ENCODE measurements around the gene BMPR1A.

Gene BMPR1A

DNA sequence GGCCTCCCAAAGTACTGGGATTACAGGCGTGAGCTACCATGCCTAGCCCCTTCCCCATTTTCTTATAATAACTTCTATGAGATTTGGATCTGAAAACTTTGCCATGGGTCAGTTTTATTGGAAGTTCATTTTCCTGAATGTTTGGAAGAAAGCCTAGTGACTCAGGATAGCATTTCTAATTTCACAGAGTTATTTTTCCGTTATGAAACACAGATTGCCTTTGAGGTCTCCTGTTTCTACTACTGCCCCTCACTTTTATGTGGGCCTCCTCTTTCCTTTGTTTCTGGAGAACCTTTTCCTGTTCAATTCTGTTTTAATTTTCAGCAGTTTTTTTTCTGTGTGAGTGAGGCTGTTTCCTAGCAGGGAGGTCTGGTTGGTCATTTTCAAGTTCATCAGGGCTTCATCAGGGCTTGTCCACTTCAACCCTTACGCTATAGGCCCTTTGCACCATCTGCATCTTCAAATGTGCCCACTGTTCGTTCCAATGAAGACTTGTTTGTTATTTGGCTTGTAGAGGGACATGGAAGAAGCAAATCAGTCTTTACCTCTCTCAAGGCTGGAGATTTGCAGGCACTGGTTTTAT, 58.7 kb downstream of the BMPR1A start:
- ChIA-PET CTCF (no interaction called here), POLR2A (no interaction called here)
- Histone ChIP-seq H3K27me3 (replicated peaks in 2 of 5; ENCODE audit: control insufficient read depth in 4 of 5, insufficient read depth in 5 of 5, low read length in 4 of 5) (peaks cover 0 to 11% (median 0%) of the 10 kb centered on the region in 5 experiments), H3K4me3 (ENCODE audit: control insufficient read depth in 1 of 7, extremely low read depth in 1 of 7, insufficient read depth in 4 of 7, low read depth in 2 of 7, low read length in 6 of 7) (no peak overlapping the region), H3K36me3 (ENCODE audit: control insufficient read depth in 4 of 4, insufficient read depth in 4 of 4, low read length in 3 of 4) (no peaks in the 10 kb centered on the region), H3K9me3 (ENCODE audit: control extremely low read depth in 1 of 5, control insufficient read depth in 4 of 5, insufficient read depth in 2 of 5, low read depth in 1 of 5, low read length in 4 of 5) (no peaks in the 10 kb centered on the region), H3K27ac (ENCODE audit: insufficient read depth in 1 of 2, low read depth in 1 of 2, low read length in 2 of 2, poor library complexity in 1 of 2, severe bottlenecking in 2 of 2) (no peak overlapping the region), H3K4me1 (ENCODE audit: control extremely low read depth in 1 of 4, control insufficient read depth in 4 of 4, insufficient read depth in 4 of 4, low read length in 3 of 4) (no peaks in the 10 kb centered on the region)
- WGBS (ENCODE audit: insufficient coverage) = 95% methylated on average over 3 of the region's 4 CpGs
- DNase-seq = no peak

DNA sequence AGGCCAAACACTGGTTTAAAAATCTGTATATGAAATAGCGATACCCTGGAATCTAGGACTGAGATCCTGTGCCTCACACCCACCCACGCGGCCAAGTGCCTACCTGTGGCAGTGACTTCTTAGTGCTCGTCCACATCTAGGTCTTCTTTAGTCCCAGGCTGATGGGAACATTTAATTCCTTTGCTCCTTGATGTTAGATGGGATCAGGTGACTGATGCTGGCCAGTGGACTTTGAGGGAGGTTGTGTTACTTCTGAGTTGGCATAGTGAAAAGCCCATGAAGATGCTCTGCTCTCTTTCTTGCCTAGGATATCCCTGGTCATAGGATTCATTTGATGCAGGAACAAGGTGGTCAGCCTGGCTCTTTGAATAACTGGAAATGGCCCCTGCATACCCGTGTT, 59.2 kb downstream of the BMPR1A start:
- 100% methylated on average over 5 of the region's 5 CpGs for WGBS (ENCODE audit: insufficient coverage)
- Histone ChIP-seq H3K9me3 (ENCODE audit: control extremely low read depth in 1 of 5, control insufficient read depth in 4 of 5, insufficient read depth in 2 of 5, low read depth in 1 of 5, low read length in 4 of 5) (no peaks in the 10 kb centered on the region), H3K27ac (ENCODE audit: insufficient read depth in 1 of 2, low read depth in 1 of 2, low read length in 2 of 2, poor library complexity in 1 of 2, severe bottlenecking in 2 of 2) (no peak overlapping the region), H3K27me3 (replicated peaks in 2 of 5; ENCODE audit: control insufficient read depth in 4 of 5, insufficient read depth in 5 of 5, low read length in 4 of 5) (peaks cover 0 to 12% (median 0%) of the 10 kb centered on the region in 5 experiments), H3K36me3 (ENCODE audit: control insufficient read depth in 4 of 4, insufficient read depth in 4 of 4, low read length in 3 of 4) (no peaks in the 10 kb centered on the region), H3K4me3 (ENCODE audit: control insufficient read depth in 1 of 7, extremely low read depth in 1 of 7, insufficient read depth in 4 of 7, low read depth in 2 of 7, low read length in 6 of 7) (no peak overlapping the region), H3K4me1 (ENCODE audit: control extremely low read depth in 1 of 4, control insufficient read depth in 4 of 4, insufficient read depth in 4 of 4, low read length in 3 of 4) (no peaks in the 10 kb centered on the region)
- CTCF ChIA-PET = no interaction called here
- POLR2A ChIA-PET = no interaction called here
- no peak for DNase-seq

DNA sequence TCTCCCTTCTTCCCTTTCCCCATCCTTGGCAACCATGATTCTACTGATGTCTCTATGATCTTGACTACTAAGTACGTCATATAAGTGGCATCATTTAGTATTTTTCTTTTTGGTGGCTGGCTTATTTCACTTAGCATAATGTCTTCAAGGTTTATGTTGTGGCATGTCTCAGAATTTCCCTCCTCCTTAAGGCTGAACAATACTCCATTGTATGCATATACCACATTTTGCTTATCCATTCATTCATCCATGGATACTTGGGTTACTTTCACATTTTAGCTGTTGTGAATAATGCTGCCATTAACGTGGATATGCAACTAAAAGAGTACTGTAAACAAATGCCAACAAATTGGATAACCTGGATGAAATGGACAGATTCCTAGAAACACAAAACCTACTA, 60.8 kb downstream of the BMPR1A start:
- no peak overlapping the region for H3K4me3 ChIP-seq (ENCODE audit: control insufficient read depth in 1 of 7, extremely low read depth in 1 of 7, insufficient read depth in 4 of 7, low read depth in 2 of 7, low read length in 6 of 7)
- ChIA-PET CTCF (no interaction called here), POLR2A (no interaction called here)
- no CpG with 5 or more reads among the region's 2 CpGs for WGBS (ENCODE audit: insufficient coverage)
- H3K27ac ChIP-seq (ENCODE audit: insufficient read depth in 1 of 2, low read depth in 1 of 2, low read length in 2 of 2, poor library complexity in 1 of 2, severe bottlenecking in 2 of 2) = no peak overlapping the region
- no peaks in the 10 kb centered on the region for H3K36me3 ChIP-seq (ENCODE audit: control insufficient read depth in 4 of 4, insufficient read depth in 4 of 4, low read length in 3 of 4)
- H3K27me3 ChIP-seq (replicated peaks in 2 of 5; ENCODE audit: control insufficient read depth in 4 of 5, insufficient read depth in 5 of 5, low read length in 4 of 5) = peaks cover 0 to 15% (median 6%) of the 10 kb centered on the region in 5 experiments
- H3K4me1 ChIP-seq (ENCODE audit: control extremely low read depth in 1 of 4, control insufficient read depth in 4 of 4, insufficient read depth in 4 of 4, low read length in 3 of 4) = no peaks in the 10 kb centered on the region
- no peak for DNase-seq
- no peaks in the 10 kb centered on the region for H3K9me3 ChIP-seq (ENCODE audit: control extremely low read depth in 1 of 5, control insufficient read depth in 4 of 5, insufficient read depth in 2 of 5, low read depth in 1 of 5, low read length in 4 of 5)

DNA sequence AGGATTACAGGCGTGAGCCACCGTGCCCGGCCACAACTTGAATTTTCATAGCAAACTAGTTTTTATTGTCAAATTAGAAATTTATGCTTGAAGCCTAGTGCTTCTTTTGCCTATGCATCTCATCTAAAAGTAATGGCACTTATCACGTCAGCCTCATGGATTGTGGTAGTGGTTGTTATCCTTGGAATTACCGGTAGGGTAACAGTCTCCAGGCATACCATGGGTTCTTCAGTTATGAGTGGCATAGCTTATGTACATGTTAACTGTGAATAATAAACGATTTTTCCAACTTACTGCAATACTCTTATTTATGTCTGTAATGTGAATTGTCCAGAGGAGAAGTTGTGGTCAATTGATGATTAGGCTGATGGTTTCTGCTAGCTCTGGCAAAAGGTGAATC, 63.1 kb downstream of the BMPR1A start:
- ChIA-PET CTCF (interaction anchor here (0.6 kb wide), 1 partner anchor 267 kb away, joined by 3 read pairs; no protein-coding TSS in a partner anchor), POLR2A (no interaction called here)
- Histone ChIP-seq H3K4me3 (ENCODE audit: control insufficient read depth in 1 of 7, extremely low read depth in 1 of 7, insufficient read depth in 4 of 7, low read depth in 2 of 7, low read length in 6 of 7) (peak overlapping the region in 1 of 7 experiments; percentile 2), H3K9me3 (ENCODE audit: control extremely low read depth in 1 of 5, control insufficient read depth in 4 of 5, insufficient read depth in 2 of 5, low read depth in 1 of 5, low read length in 4 of 5) (no peaks in the 10 kb centered on the region), H3K36me3 (ENCODE audit: control insufficient read depth in 4 of 4, insufficient read depth in 4 of 4, low read length in 3 of 4) (no peaks in the 10 kb centered on the region), H3K27ac (ENCODE audit: insufficient read depth in 1 of 2, low read depth in 1 of 2, low read length in 2 of 2, poor library complexity in 1 of 2, severe bottlenecking in 2 of 2) (no peak overlapping the region), H3K27me3 (replicated peaks in 2 of 5; ENCODE audit: control insufficient read depth in 4 of 5, insufficient read depth in 5 of 5, low read length in 4 of 5) (peaks cover 0 to 12% (median 6%) of the 10 kb centered on the region in 5 experiments), H3K4me1 (ENCODE audit: control extremely low read depth in 1 of 4, control insufficient read depth in 4 of 4, insufficient read depth in 4 of 4, low read length in 3 of 4) (no peaks in the 10 kb centered on the region)
- WGBS (ENCODE audit: insufficient coverage) = 83% methylated on average over 1 of the region's 6 CpGs
- DNase-seq = no peak

DNA sequence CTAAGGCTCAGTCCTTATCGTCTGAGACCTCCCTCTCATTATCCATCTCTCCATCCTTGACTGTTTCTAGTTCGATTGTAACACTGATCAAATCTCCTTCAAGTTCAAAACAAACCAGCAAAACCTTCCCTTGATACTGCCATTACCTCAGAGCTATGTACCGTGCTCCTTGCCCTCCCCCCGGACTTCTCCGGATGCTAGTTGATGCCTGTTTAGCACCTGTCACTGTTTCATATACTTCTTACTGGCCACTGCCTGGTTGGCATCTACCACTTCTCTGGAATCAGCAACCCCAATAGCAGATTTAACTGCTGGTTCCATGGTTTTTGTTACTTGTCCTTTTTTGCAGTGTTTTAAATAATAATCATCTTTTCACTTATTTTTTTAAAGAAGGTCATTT, 64.1 kb downstream of the BMPR1A start:
- 98% methylated on average over 5 of the region's 5 CpGs for WGBS (ENCODE audit: insufficient coverage)
- no peaks in the 10 kb centered on the region for H3K36me3 ChIP-seq (ENCODE audit: control insufficient read depth in 4 of 4, insufficient read depth in 4 of 4, low read length in 3 of 4)
- POLR2A ChIA-PET = no interaction called here
- H3K4me1 ChIP-seq (ENCODE audit: control extremely low read depth in 1 of 4, control insufficient read depth in 4 of 4, insufficient read depth in 4 of 4, low read length in 3 of 4) = no peaks in the 10 kb centered on the region
- CTCF ChIA-PET = no interaction called here
- DNase-seq = no peak
- peaks cover 0 to 12% (median 6%) of the 10 kb centered on the region in 5 experiments for H3K27me3 ChIP-seq (replicated peaks in 2 of 5; ENCODE audit: control insufficient read depth in 4 of 5, insufficient read depth in 5 of 5, low read length in 4 of 5)
- H3K9me3 ChIP-seq (ENCODE audit: control extremely low read depth in 1 of 5, control insufficient read depth in 4 of 5, insufficient read depth in 2 of 5, low read depth in 1 of 5, low read length in 4 of 5) = no peaks in the 10 kb centered on the region
- H3K27ac ChIP-seq (ENCODE audit: insufficient read depth in 1 of 2, low read depth in 1 of 2, low read length in 2 of 2, poor library complexity in 1 of 2, severe bottlenecking in 2 of 2) = no peak overlapping the region
- no peak overlapping the region for H3K4me3 ChIP-seq (ENCODE audit: control insufficient read depth in 1 of 7, extremely low read depth in 1 of 7, insufficient read depth in 4 of 7, low read depth in 2 of 7, low read length in 6 of 7)

DNA sequence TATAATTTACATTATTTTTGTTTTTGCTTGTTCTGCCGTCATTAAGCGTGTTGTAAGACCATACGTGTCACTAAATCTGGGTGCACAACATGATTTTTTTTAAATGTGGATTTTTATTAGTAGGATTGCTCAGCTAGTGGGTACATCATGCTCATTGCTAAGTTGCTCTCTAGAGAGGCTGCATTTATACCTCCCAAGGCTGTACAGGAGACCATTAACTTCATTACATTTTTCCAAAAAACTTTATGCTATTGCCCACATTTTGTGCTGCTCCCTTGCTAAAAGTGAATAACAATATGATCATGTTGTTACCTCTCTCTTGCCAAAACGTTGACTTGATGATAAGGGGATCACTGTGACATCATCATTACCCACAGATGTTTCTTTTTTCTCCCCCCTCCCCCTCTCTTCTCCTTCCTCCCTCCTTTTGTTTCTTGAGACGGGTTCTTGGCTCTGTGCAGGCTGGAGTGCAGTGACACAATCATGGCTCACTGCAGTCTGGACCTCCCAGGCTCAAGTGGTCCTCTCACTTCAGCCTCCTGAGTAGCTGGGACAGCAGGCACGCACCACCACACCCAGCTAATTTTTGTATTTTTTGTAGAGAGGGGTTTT, 65.1 kb downstream of the BMPR1A start:
- ChIA-PET CTCF (no interaction called here), POLR2A (no interaction called here)
- Histone ChIP-seq H3K27ac (ENCODE audit: insufficient read depth in 1 of 2, low read depth in 1 of 2, low read length in 2 of 2, poor library complexity in 1 of 2, severe bottlenecking in 2 of 2) (no peak overlapping the region), H3K36me3 (ENCODE audit: control insufficient read depth in 4 of 4, insufficient read depth in 4 of 4, low read length in 3 of 4) (no peaks in the 10 kb centered on the region), H3K4me1 (ENCODE audit: control extremely low read depth in 1 of 4, control insufficient read depth in 4 of 4, insufficient read depth in 4 of 4, low read length in 3 of 4) (no peaks in the 10 kb centered on the region), H3K9me3 (ENCODE audit: control extremely low read depth in 1 of 5, control insufficient read depth in 4 of 5, insufficient read depth in 2 of 5, low read depth in 1 of 5, low read length in 4 of 5) (no peaks in the 10 kb centered on the region), H3K4me3 (ENCODE audit: control insufficient read depth in 1 of 7, extremely low read depth in 1 of 7, insufficient read depth in 4 of 7, low read depth in 2 of 7, low read length in 6 of 7) (no peak overlapping the region), H3K27me3 (replicated peaks in 2 of 5; ENCODE audit: control insufficient read depth in 4 of 5, insufficient read depth in 5 of 5, low read length in 4 of 5) (peaks cover 0 to 15% (median 5%) of the 10 kb centered on the region in 5 experiments)
- 56% methylated on average over 2 of the region's 6 CpGs for WGBS (ENCODE audit: insufficient coverage)
- no peak for DNase-seq

DNA sequence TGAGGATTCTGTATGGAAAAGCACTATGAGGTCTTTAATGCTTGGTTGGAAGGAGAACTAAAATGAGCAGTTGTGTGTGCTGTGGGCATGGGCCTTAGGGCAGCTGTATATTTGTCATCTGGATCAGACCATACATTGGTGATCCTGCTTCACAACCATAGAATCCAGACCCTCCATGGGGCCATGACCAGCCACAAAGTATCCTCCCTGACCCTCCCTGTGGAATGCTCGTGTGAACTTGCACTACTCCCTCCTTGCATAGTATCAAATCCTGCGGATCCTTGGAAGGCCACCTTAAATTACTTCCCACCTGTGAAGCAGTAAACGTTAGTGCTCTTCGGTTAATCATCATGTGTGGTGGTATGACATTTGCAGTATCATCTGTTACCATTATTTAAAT, 67.1 kb downstream of the BMPR1A start:
- WGBS (ENCODE audit: insufficient coverage) = 100% methylated on average over 1 of the region's 4 CpGs
- Histone ChIP-seq H3K27me3 (replicated peaks in 2 of 5; ENCODE audit: control insufficient read depth in 4 of 5, insufficient read depth in 5 of 5, low read length in 4 of 5) (peaks cover 0 to 12% (median 5%) of the 10 kb centered on the region in 5 experiments), H3K4me1 (ENCODE audit: control extremely low read depth in 1 of 4, control insufficient read depth in 4 of 4, insufficient read depth in 4 of 4, low read length in 3 of 4) (no peaks in the 10 kb centered on the region), H3K4me3 (ENCODE audit: control insufficient read depth in 1 of 7, extremely low read depth in 1 of 7, insufficient read depth in 4 of 7, low read depth in 2 of 7, low read length in 6 of 7) (no peak overlapping the region), H3K36me3 (ENCODE audit: control insufficient read depth in 4 of 4, insufficient read depth in 4 of 4, low read length in 3 of 4) (no peaks in the 10 kb centered on the region), H3K27ac (ENCODE audit: insufficient read depth in 1 of 2, low read depth in 1 of 2, low read length in 2 of 2, poor library complexity in 1 of 2, severe bottlenecking in 2 of 2) (no peak overlapping the region), H3K9me3 (ENCODE audit: control extremely low read depth in 1 of 5, control insufficient read depth in 4 of 5, insufficient read depth in 2 of 5, low read depth in 1 of 5, low read length in 4 of 5) (no peaks in the 10 kb centered on the region)
- POLR2A ChIA-PET = no interaction called here
- CTCF ChIA-PET = no interaction called here
- DNase-seq = no peak

Data from common myeloid progenitor, CD34-positive (primary cell).